ENCODE measurements around the gene MDFIC2. TPM values are rescaled to one million over a fixed set of nuclear protein-coding genes. Genes with fewer than 3 reads are reported as not detected.

MDFIC2 gene
- total and polyA plus RNA-seq, 2 of the 13 experiments (the other 11 are each of a cell fraction or from before 2014, with no cell fraction given), result not detected

- TF ChIP-seq ZNF576 (CRISPR knock-in tag; IDR thresholded peaks at IDR 0.05), result no peak
- TF ChIP-seq ZNF746 (CRISPR knock-in tag; IDR thresholded peaks at IDR 0.05), result no peak
- no peak for TF ChIP-seq ZNF343 (CRISPR knock-in tag; IDR thresholded peaks at IDR 0.05)
- no peak for TF ChIP-seq KMT2A (CRISPR knock-in tag; IDR thresholded peaks at IDR 0.05)
- no peak for TF ChIP-seq HOXD1 (CRISPR knock-in tag; IDR thresholded peaks at IDR 0.05)
- TF ChIP-seq NONO (IDR thresholded peaks at IDR 0.05), result no peak
- TF ChIP-seq NONO (CRISPR knock-in tag; conservative IDR thresholded peaks at IDR 0.05), result no peak
- TF ChIP-seq THAP8 (CRISPR knock-in tag; IDR thresholded peaks at IDR 0.05; ENCODE audit: borderline replicate concordance), result no peak
Observed at GRCh38 chr3:70185661-70186060, 126.8 kb downstream of the MDFIC2 start (continued).

- Histone ChIP-seq H4K20me1 (ENCODE audit: insufficient read depth, low read length) (no peaks in the 10 kb centered on the region), H3K9ac (ENCODE audit: insufficient read depth, low read depth, low read length) (no peak overlapping the region), H3K4me2 (ENCODE audit: low read depth, low read length) (no peak overlapping the region), H2AFZ (ENCODE audit: low read length) (no peak overlapping the region), H3K27ac (ENCODE audit: extremely low read length, insufficient read depth, low read length) (no peak overlapping the region), H3K27me3 (ENCODE audit: control insufficient read depth in 1 of 2, insufficient read depth in 2 of 2, low read length in 2 of 2) (peaks cover 1 to 6% of the 10 kb centered on the region in 2 experiments; a peak in 1 of 5 replicates), H3K9me3 (ENCODE audit: low read length) (no peaks in the 10 kb centered on the region), H3K4me1 (ENCODE audit: insufficient read depth, low read length) (no peaks in the 10 kb centered on the region), H3K36me3 (replicated peaks in 1 of 2; ENCODE audit: control insufficient read depth in 1 of 2, insufficient read depth in 2 of 2, low read length in 2 of 2) (no peaks in the 10 kb centered on the region), H3K79me2 (ENCODE audit: insufficient read depth, low read length) (no peaks in the 10 kb centered on the region), H3K4me3 (replicated peaks in 1 of 3; ENCODE audit: insufficient read depth in 1 of 3, low read depth in 2 of 3, low read length in 3 of 3) (no peak overlapping the region)
- ChIA-PET POLR2A (no interaction called here), CTCF (ENCODE audit: low intra/inter-chr PET ratio, low total read pairs) (no interaction called here)
- no TSS peak for BruUV-seq (replicated peaks)
- WGBS (ENCODE audit: low lambda C conversion rate), result 2% methylated on average over 8 of the region's 8 CpGs
- intact Hi-C loops (cut with micrococcal nuclease; ENCODE audit: unreplicated experiment) (no loop called here), in situ Hi-C loops (cut with HindIII; ENCODE audit: extremely low pct_ligation_motif_present, low pct_unique_long_range_greater_than_20kb) (no loop called here)
- DNase-seq (ENCODE audit: low spot score) (no peak), ATAC-seq (no peak), FAIRE-seq (no peak)
- no peak for TF ChIP-seq HDAC2 (CRISPR knock-in tag; IDR thresholded peaks at IDR 0.05)
Observed at GRCh38 chr3:70183781-70184504, 128.5 kb downstream of the MDFIC2 start.
